ENCODE results near the gene ITGB1BP1. TPM values are rescaled to one million over a fixed set of nuclear protein-coding genes. Genes with fewer than 3 reads are reported as not detected.

ITGB1BP1 gene
- total and polyA plus RNA-seq, 2 of the 13 experiments (the other 11 are each of a cell fraction or from before 2014, with no cell fraction given): 106 to 108 TPM

DNA sequence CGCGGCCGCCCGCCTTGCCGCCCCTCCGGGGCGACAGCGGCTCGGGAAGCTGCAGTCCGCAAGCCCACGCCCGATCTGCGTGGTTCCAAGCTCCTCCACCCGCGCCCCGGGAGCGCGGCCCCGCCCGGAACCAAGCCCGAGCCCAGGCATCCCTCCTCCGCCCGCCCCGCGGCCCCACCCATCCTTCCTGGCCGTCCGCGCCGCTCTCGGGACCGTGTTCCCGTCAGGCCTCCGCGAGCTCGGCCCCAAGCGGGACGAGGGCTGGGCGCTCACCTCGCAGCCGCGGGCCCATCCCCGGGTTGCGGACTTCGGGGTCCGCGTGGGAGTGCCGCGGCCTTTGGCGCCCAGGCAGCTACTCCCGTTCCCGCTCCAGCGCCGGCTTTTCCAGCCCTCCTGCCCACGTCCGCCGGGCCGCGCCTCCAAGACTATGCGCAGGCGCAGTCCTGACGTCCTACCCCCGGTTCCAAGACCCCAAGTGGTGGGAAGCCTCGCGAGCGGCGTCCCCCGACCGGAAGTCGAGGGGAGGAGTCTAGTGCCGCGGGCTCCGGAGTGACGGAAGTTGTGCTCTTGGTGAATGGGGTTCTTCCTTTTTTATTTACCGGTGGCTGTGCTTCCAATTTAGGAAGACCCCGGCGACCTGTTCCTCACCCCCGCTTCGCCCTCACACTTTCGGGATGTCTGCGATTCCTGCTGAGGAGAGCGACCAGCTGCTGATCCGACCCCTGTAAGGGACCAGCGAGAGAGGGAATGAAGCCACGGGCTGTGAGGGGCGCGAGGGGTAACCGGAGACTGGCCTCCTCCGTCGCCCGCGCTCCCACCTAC is at the start of gene ITGB1BP1, which contains the start of gene CPSF3 (continued):
- TF ChIP-seq, protein P1, sequence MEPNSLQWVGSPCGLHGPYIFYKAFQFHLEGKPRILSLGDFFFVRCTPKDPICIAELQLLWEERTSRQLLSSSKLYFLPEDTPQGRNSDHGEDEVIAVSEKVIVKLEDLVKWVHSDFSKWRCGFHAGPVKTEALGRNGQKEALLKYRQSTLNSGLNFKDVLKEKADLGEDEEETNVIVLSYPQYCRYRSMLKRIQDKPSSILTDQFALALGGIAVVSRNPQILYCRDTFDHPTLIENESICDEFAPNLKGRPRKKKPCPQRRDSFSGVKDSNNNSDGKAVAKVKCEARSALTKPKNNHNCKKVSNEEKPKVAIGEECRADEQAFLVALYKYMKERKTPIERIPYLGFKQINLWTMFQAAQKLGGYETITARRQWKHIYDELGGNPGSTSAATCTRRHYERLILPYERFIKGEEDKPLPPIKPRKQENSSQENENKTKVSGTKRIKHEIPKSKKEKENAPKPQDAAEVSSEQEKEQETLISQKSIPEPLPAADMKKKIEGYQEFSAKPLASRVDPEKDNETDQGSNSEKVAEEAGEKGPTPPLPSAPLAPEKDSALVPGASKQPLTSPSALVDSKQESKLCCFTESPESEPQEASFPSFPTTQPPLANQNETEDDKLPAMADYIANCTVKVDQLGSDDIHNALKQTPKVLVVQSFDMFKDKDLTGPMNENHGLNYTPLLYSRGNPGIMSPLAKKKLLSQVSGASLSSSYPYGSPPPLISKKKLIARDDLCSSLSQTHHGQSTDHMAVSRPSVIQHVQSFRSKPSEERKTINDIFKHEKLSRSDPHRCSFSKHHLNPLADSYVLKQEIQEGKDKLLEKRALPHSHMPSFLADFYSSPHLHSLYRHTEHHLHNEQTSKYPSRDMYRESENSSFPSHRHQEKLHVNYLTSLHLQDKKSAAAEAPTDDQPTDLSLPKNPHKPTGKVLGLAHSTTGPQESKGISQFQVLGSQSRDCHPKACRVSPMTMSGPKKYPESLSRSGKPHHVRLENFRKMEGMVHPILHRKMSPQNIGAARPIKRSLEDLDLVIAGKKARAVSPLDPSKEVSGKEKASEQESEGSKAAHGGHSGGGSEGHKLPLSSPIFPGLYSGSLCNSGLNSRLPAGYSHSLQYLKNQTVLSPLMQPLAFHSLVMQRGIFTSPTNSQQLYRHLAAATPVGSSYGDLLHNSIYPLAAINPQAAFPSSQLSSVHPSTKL (CRISPR knock-in tag; IDR thresholded peaks at IDR 0.05): peak; percentile 61; the same call in 1 of the 2 replicates
- TF ChIP-seq HDAC6 (IDR thresholded peaks at IDR 0.05; ENCODE audit: low read depth, low read length): no peak
- TF ChIP-seq KLF15 (CRISPR knock-in tag; IDR thresholded peaks at IDR 0.05; ENCODE audit: borderline replicate concordance): no peak
- peak; percentile 41; the same call in 1 of the 2 replicates for TF ChIP-seq ZNF232 (CRISPR knock-in tag; IDR thresholded peaks at IDR 0.05; ENCODE audit: borderline replicate concordance)
- TF ChIP-seq REPIN1 (CRISPR knock-in tag; IDR thresholded peaks at IDR 0.05; ENCODE audit: borderline replicate concordance, low read depth): peak; percentile 76; the same call in 1 of the 2 replicates
- peak; percentile 65 for TF ChIP-seq HCFC1 (IDR thresholded peaks at IDR 0.05; ENCODE audit: low read depth, low read length)
- TF ChIP-seq ZNF292 (CRISPR knock-in tag; IDR thresholded peaks at IDR 0.05; ENCODE audit: borderline replicate concordance, low read depth): no peak
- TF ChIP-seq KMT2A (CRISPR knock-in tag; IDR thresholded peaks at IDR 0.05): peak; percentile 89
- 0 out of 2 replicates have a peak, but pooled peaks have one; percentile 40 for TF ChIP-seq ZNF329 (CRISPR knock-in tag; IDR thresholded peaks at IDR 0.05; ENCODE audit: low read depth)
- TF ChIP-seq, protein P2, sequence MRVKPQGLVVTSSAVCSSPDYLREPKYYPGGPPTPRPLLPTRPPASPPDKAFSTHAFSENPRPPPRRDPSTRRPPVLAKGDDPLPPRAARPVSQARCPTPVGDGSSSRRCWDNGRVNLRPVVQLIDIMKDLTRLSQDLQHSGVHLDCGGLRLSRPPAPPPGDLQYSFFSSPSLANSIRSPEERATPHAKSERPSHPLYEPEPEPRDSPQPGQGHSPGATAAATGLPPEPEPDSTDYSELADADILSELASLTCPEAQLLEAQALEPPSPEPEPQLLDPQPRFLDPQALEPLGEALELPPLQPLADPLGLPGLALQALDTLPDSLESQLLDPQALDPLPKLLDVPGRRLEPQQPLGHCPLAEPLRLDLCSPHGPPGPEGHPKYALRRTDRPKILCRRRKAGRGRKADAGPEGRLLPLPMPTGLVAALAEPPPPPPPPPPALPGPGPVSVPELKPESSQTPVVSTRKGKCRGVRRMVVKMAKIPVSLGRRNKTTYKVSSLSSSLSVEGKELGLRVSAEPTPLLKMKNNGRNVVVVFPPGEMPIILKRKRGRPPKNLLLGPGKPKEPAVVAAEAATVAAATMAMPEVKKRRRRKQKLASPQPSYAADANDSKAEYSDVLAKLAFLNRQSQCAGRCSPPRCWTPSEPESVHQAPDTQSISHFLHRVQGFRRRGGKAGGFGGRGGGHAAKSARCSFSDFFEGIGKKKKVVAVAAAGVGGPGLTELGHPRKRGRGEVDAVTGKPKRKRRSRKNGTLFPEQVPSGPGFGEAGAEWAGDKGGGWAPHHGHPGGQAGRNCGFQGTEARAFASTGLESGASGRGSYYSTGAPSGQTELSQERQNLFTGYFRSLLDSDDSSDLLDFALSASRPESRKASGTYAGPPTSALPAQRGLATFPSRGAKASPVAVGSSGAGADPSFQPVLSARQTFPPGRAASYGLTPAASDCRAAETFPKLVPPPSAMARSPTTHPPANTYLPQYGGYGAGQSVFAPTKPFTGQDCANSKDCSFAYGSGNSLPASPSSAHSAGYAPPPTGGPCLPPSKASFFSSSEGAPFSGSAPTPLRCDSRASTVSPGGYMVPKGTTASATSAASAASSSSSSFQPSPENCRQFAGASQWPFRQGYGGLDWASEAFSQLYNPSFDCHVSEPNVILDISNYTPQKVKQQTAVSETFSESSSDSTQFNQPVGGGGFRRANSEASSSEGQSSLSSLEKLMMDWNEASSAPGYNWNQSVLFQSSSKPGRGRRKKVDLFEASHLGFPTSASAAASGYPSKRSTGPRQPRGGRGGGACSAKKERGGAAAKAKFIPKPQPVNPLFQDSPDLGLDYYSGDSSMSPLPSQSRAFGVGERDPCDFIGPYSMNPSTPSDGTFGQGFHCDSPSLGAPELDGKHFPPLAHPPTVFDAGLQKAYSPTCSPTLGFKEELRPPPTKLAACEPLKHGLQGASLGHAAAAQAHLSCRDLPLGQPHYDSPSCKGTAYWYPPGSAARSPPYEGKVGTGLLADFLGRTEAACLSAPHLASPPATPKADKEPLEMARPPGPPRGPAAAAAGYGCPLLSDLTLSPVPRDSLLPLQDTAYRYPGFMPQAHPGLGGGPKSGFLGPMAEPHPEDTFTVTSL (CRISPR knock-in tag; IDR thresholded peaks at IDR 0.05; ENCODE audit: borderline replicate concordance): 0 out of 2 replicates have a peak, but pooled peaks have one; percentile 14
- TF ChIP-seq ZNF143 (CRISPR knock-in tag; IDR thresholded peaks at IDR 0.05): peak; percentile 64; the same call in 1 of the 2 replicates
- TF ChIP-seq ZNF761 (CRISPR knock-in tag; conservative IDR thresholded peaks at IDR 0.05): peak; percentile 83
- peak; percentile 86 for TF ChIP-seq ZNF777 (CRISPR knock-in tag; IDR thresholded peaks at IDR 0.05)

Data from HepG2 (cell line).